SK-N-MC (cell line): ENCODE results near the gene LCN15.

Experiments
- EZH2 ChIP-seq: fragments of 200-600 bp; sonication (generic); IDR thresholded peaks from one replicate; pipeline ENCODE4 v1.6.1; 2017; ENCODE audit warnings: antibody characterized with exemption
- FOXP2 ChIP-seq: optimal IDR thresholded peaks from 2 replicates; pipeline ENCODE3; 2011; ENCODE audit warnings: mild to moderate bottlenecking, moderate library complexity; ENCODE audit not compliant: insufficient read depth; ENCODE audit errors: extremely low read length, control extremely low read depth
- POLR2AphosphoS5 ChIP-seq: IDR thresholded peaks from 2 replicates; pipeline ENCODE4 v1.6.1; 2012; ENCODE audit warnings: mild to moderate bottlenecking, low read depth, low read length, borderline replicate concordance

DNA sequence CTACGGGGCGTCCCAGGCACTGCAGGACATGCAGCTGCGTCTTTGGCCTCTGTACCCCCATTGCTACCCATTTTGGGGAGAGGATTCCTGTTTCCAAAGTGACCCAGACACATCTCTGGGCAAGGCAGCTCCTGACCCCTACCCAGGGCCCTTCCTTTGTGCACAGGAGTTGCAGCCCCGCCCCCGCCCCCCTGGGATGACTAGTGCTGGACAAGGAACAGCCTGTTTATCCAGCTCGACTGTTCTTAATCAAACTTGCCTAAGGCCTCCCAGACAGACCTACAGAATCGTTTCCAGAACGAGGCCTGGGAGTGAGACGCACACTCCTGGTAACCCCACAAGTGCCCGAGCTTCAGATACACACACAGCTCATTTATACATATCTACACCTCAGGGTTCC, 38.7 kb downstream of the LCN15 start:
- TF ChIP-seq POLR2AphosphoS5 = no peak
- TF ChIP-seq EZH2 = no peak
- no peak for TF ChIP-seq FOXP2
